ENCODE results near the gene ZCCHC14.
"Not testable (repeated sequence)": the region's sequence is repeated elsewhere in the genome, so short reads cannot be mapped to it uniquely, and the experiment has no call there.

- TF ChIP-seq BCLAF1 (IDR thresholded peaks at IDR 0.05); FOXA1 (IDR thresholded peaks at IDR 0.05); FOXA1 (CRISPR knock-in tag; IDR thresholded peaks at IDR 0.05); E2F1 (CRISPR knock-in tag; IDR thresholded peaks at IDR 0.05); CTCF (CRISPR knock-in tag; IDR thresholded peaks at IDR 0.05); GABPA (IDR thresholded peaks at IDR 0.05; ENCODE audit: low read depth, low read length); GABPA (CRISPR knock-in tag; IDR thresholded peaks at IDR 0.05; ENCODE audit: low read depth); EZH2 (conservative IDR thresholded peaks at IDR 0.05; ENCODE audit: low read depth, low read length); E2F5 (CRISPR knock-in tag; conservative IDR thresholded peaks at IDR 0.05); POLR2A (IDR thresholded peaks at IDR 0.05; ENCODE audit: insufficient read depth in 1 of 2, low read depth in 2 of 2, low read length in 2 of 2); MTERF4 (CRISPR knock-in tag; IDR thresholded peaks at IDR 0.05): not testable (repeated sequence)
These were observed 10.6 kb upstream of the ZCCHC14 start for GRCh38 chr16:87503232-87503937.

Data from HepG2 (cell line).